MM.1S (cell line): Measurements from ENCODE around the gene ZNF580.

ENCODE experiments used
- DNase-seq: peaks from one replicate; pipeline ENCODE4 v3.0.0-alpha.2; 2015
- H2AFZ ChIP-seq: fragments of 300-600 bp; sonication (generic); 2 replicates; pipeline ENCODE4 v1.6.0; 2016; ENCODE audit warnings: antibody characterized with exemption, low read length
- H3F3A ChIP-seq: fragments of 300-600 bp; sonication (generic); 2 replicates; pipeline ENCODE4 v1.6.1; 2016; ENCODE audit warnings: mild to moderate bottlenecking, antibody characterized with exemption, low read length, moderate library complexity, mixed read lengths; ENCODE audit not compliant: insufficient read depth
- H3K27ac ChIP-seq: fragments of 300-600 bp; sonication (generic); 2 replicates; pipeline ENCODE4 v1.5.1; 2016; ENCODE audit warnings: mild to moderate bottlenecking, low read length
- H3K27me3 ChIP-seq: fragments of 300-600 bp; sonication (generic); replicated peaks from 2 replicates; pipeline ENCODE4 v1.6.0; 2016; ENCODE audit warnings: low read length; ENCODE audit not compliant: insufficient read depth
- H3K36me3 ChIP-seq: fragments of 300-600 bp; sonication (generic); replicated peaks from 2 replicates; pipeline ENCODE4 v1.6.1; 2016; ENCODE audit warnings: mild to moderate bottlenecking, low read length, mixed read lengths; ENCODE audit not compliant: insufficient read depth
- H3K4me1 ChIP-seq: fragments of 300-600 bp; sonication (generic); 2 replicates; pipeline ENCODE4 v1.6.1; 2016; ENCODE audit warnings: low read length, mixed read lengths
- H3K4me2 ChIP-seq: fragments of 300-600 bp; sonication (generic); 2 replicates; pipeline ENCODE4 v1.6.0; 2016; ENCODE audit warnings: low read depth, low read length
- H3K4me3 ChIP-seq: fragments of 300-600 bp; sonication (generic); 2 replicates; pipeline ENCODE4 v1.5.1; 2016; ENCODE audit warnings: low read length, mixed read lengths
- H3K79me2 ChIP-seq: fragments of 300-600 bp; sonication (generic); 2 replicates; pipeline ENCODE4 v1.6.1; 2016; ENCODE audit warnings: mixed run types, low read length, mixed read lengths
- H3K9ac ChIP-seq: fragments of 300-600 bp; sonication (generic); 2 replicates; pipeline ENCODE4 v1.6.1; 2016; ENCODE audit warnings: low read length, mixed read lengths
- H3K9me2 ChIP-seq: fragments of 300-600 bp; sonication (generic); replicated peaks from 2 replicates; pipeline ENCODE4 v1.6.1; 2016; ENCODE audit warnings: mild to moderate bottlenecking, low read length, mixed read lengths; ENCODE audit not compliant: insufficient read depth
- H3K9me3 ChIP-seq: fragments of 300-600 bp; sonication (generic); replicated peaks from 2 replicates; pipeline ENCODE4 v1.6.1; 2016; ENCODE audit warnings: mild to moderate bottlenecking, low read length, mixed read lengths; ENCODE audit not compliant: insufficient read depth
- H4K20me1 ChIP-seq: fragments of 300-600 bp; sonication (generic); 2 replicates; pipeline ENCODE4 v1.6.1; 2016; ENCODE audit warnings: mild to moderate bottlenecking, low read length, moderate library complexity, mixed read lengths; ENCODE audit not compliant: insufficient read depth
- CTCF ChIP-seq: fragments of 300-600 bp; sonication (generic); IDR thresholded peaks from 2 replicates; pipeline ENCODE4 v1.5.1; 2016; ENCODE audit warnings: antibody characterized with exemption, low read length, mixed read lengths
- EZH2 ChIP-seq: fragments of 300-600 bp; sonication (generic); optimal IDR thresholded peaks from 2 replicates; pipeline ENCODE3; 2017; ENCODE audit warnings: low read depth, mild to moderate bottlenecking, antibody characterized with exemption, low read length, mixed read lengths
- EZH2phosphoT487 ChIP-seq: fragments of 300-600 bp; sonication (generic); IDR thresholded peaks from 2 replicates; pipeline ENCODE4 v1.6.1; 2018; ENCODE audit warnings: antibody characterized with exemption, low read length

The ZNF580 gene

GRCh38 chr19:55593096-55593772, 47.6 kb upstream of the ZNF580 start:
- Histone ChIP-seq H3K9ac (no peak overlapping the region), H3K4me3 (no peak overlapping the region), H3K27ac (no peak overlapping the region), H3K27me3 (peaks cover 18% of the 10 kb centered on the region), H3K4me2 (no peak overlapping the region), H3K36me3 (no peaks in the 10 kb centered on the region), H2AFZ (no peak overlapping the region), H4K20me1 (no peaks in the 10 kb centered on the region), H3F3A (no peaks in the 10 kb centered on the region), H3K4me1 (no peaks in the 10 kb centered on the region), H3K9me3 (no peaks in the 10 kb centered on the region), H3K9me2 (no peaks in the 10 kb centered on the region), H3K79me2 (no peaks in the 10 kb centered on the region)
- TF ChIP-seq EZH2 = no peak
- no peak for TF ChIP-seq EZH2phosphoT487
- TF ChIP-seq CTCF = no peak
- no peak for DNase-seq

GRCh38 chr19:55594996-55595545, 45.7 kb upstream of the ZNF580 start:
- Histone ChIP-seq H3K4me3 (no peak overlapping the region), H3K4me2 (no peak overlapping the region), H3K9me2 (no peaks in the 10 kb centered on the region), H3K36me3 (no peaks in the 10 kb centered on the region), H4K20me1 (no peaks in the 10 kb centered on the region), H3F3A (peaks cover 8% of the 10 kb centered on the region; the same call in 1 of the 2 replicates), H3K9me3 (no peaks in the 10 kb centered on the region), H3K27ac (no peak overlapping the region), H3K79me2 (no peaks in the 10 kb centered on the region), H2AFZ (no peak overlapping the region), H3K9ac (no peak overlapping the region), H3K27me3 (peaks cover 6% of the 10 kb centered on the region; the same call in 1 of the 2 replicates), H3K4me1 (no peaks in the 10 kb centered on the region)
- no peak for DNase-seq
- TF ChIP-seq EZH2 (no peak), CTCF (no peak), EZH2phosphoT487 (no peak)

GRCh38 chr19:55596304-55596703, 44.5 kb upstream of the ZNF580 start:
- H4K20me1 ChIP-seq = no peaks in the 10 kb centered on the region
- H3K4me3 ChIP-seq = no peak overlapping the region
- H3F3A ChIP-seq = peaks cover 17% of the 10 kb centered on the region
- H3K9me3 ChIP-seq = no peaks in the 10 kb centered on the region
- 0 out of 2 replicates have a peak, but pooled peaks cover 7% of the 10 kb centered on the region for H3K79me2 ChIP-seq
- H3K9ac ChIP-seq = no peak overlapping the region
- no peaks in the 10 kb centered on the region for H3K9me2 ChIP-seq
- no peak overlapping the region for H2AFZ ChIP-seq
- H3K27ac ChIP-seq = no peak overlapping the region
- H3K27me3 ChIP-seq = no peaks in the 10 kb centered on the region
- H3K4me2 ChIP-seq = no peak overlapping the region
- no peaks in the 10 kb centered on the region for H3K36me3 ChIP-seq
- no peak for TF ChIP-seq EZH2
- TF ChIP-seq EZH2phosphoT487 = no peak
- TF ChIP-seq CTCF = no peak
- no peak for DNase-seq
- peaks cover 7% of the 10 kb centered on the region; the same call in 1 of the 2 replicates for H3K4me1 ChIP-seq
